Measurements from ENCODE around the gene AQP2. TPM values are rescaled to one million over a fixed set of nuclear protein-coding genes. Genes with fewer than 3 reads are reported as not detected.

Gene AQP2
- total and polyA plus RNA-seq, 2 of the 13 experiments (the other 11 are each of a cell fraction or from before 2014, with no cell fraction given), result not detected

DNA sequence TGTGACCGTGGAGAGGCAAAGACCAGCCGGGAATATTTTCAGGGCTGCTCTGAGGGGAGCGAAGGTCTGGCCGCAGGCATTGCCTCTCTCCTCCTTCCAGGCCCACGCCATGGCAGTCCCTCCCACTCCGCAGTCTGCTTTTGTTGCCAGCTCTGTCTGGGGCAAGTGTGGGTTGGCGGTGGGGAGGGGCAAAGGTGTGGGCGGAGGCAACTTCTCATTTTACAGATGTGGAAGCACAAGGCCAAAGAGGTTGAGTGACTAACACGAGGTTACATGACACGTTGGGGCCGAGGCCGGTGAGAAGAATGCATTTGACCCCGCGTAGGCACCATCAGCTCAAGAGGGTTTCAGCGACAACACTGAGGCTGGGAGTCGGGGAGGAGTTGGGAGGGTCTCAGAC, 40.7 kb upstream of the AQP2 start:
- CTCF ChIA-PET (ENCODE audit: low intra/inter-chr PET ratio, low total read pairs), result no interaction called here
- H3K9me3 ChIP-seq (ENCODE audit: low read length), result no peaks in the 10 kb centered on the region
- peaks cover 6 to 25% of the 10 kb centered on the region in 2 experiments; a peak in 3 of 5 replicates for H3K27me3 ChIP-seq (ENCODE audit: control insufficient read depth in 1 of 2, insufficient read depth in 2 of 2, low read length in 2 of 2)
- peaks cover 9% of the 10 kb centered on the region; the same call in 1 of the 2 replicates for H3K4me1 ChIP-seq (ENCODE audit: insufficient read depth, low read length)
- H2AFZ ChIP-seq (ENCODE audit: low read length), result no peak overlapping the region
- H4K20me1 ChIP-seq (ENCODE audit: insufficient read depth, low read length), result 0 out of 2 replicates have a peak, but pooled peaks cover 2% of the 10 kb centered on the region
- H3K79me2 ChIP-seq (ENCODE audit: insufficient read depth, low read length), result no peaks in the 10 kb centered on the region
- H3K4me3 ChIP-seq (replicated peaks in 1 of 3; ENCODE audit: insufficient read depth in 1 of 3, low read depth in 2 of 3, low read length in 3 of 3), result no peak overlapping the region
- intact Hi-C loops (cut with micrococcal nuclease; ENCODE audit: unreplicated experiment) (no loop called here), in situ Hi-C loops (cut with HindIII; ENCODE audit: extremely low pct_ligation_motif_present, low pct_unique_long_range_greater_than_20kb) (no loop called here)
- no peak overlapping the region for H3K27ac ChIP-seq (ENCODE audit: extremely low read length, insufficient read depth, low read length)
- H3K36me3 ChIP-seq (replicated peaks in 1 of 2; ENCODE audit: control insufficient read depth in 1 of 2, insufficient read depth in 2 of 2, low read length in 2 of 2), result no peaks in the 10 kb centered on the region
- BruUV-seq (replicated peaks), result no TSS peak
- H3K4me2 ChIP-seq (ENCODE audit: low read depth, low read length), result no peak overlapping the region; the same call in 1 of the 2 replicates
- TF ChIP-seq SAP130 (CRISPR knock-in tag; IDR thresholded peaks at IDR 0.05; ENCODE audit: low read depth) (0 out of 2 replicates have a peak, but pooled peaks have one; percentile 20), RFXAP (CRISPR knock-in tag; IDR thresholded peaks at IDR 0.05; ENCODE audit: borderline replicate concordance) (no peak), HCFC1 (IDR thresholded peaks at IDR 0.05; ENCODE audit: low read depth, low read length) (no peak), FOSL2 (CRISPR knock-in tag; IDR thresholded peaks at IDR 0.05) (peak; percentile 22; the same call in 1 of the 2 replicates), SIX4 (CRISPR knock-in tag; IDR thresholded peaks at IDR 0.05) (0 out of 2 replicates have a peak, but pooled peaks have one; percentile 33), MAFG (CRISPR knock-in tag; IDR thresholded peaks at IDR 0.05) (no peak), ZNF569 (CRISPR knock-in tag; IDR thresholded peaks at IDR 0.05; ENCODE audit: borderline replicate concordance) (no peak), ZNF552 (CRISPR knock-in tag; IDR thresholded peaks at IDR 0.05; ENCODE audit: borderline replicate concordance) (no peak), ZNF260 (CRISPR knock-in tag; IDR thresholded peaks at IDR 0.05; ENCODE audit: borderline replicate concordance, low read depth) (no peak), ZNF558 (CRISPR knock-in tag; IDR thresholded peaks at IDR 0.05; ENCODE audit: borderline replicate concordance) (no peak), BRCA1 (CRISPR knock-in tag; IDR thresholded peaks at IDR 0.05) (no peak)
- TF ChIP-seq, protein P1, sequence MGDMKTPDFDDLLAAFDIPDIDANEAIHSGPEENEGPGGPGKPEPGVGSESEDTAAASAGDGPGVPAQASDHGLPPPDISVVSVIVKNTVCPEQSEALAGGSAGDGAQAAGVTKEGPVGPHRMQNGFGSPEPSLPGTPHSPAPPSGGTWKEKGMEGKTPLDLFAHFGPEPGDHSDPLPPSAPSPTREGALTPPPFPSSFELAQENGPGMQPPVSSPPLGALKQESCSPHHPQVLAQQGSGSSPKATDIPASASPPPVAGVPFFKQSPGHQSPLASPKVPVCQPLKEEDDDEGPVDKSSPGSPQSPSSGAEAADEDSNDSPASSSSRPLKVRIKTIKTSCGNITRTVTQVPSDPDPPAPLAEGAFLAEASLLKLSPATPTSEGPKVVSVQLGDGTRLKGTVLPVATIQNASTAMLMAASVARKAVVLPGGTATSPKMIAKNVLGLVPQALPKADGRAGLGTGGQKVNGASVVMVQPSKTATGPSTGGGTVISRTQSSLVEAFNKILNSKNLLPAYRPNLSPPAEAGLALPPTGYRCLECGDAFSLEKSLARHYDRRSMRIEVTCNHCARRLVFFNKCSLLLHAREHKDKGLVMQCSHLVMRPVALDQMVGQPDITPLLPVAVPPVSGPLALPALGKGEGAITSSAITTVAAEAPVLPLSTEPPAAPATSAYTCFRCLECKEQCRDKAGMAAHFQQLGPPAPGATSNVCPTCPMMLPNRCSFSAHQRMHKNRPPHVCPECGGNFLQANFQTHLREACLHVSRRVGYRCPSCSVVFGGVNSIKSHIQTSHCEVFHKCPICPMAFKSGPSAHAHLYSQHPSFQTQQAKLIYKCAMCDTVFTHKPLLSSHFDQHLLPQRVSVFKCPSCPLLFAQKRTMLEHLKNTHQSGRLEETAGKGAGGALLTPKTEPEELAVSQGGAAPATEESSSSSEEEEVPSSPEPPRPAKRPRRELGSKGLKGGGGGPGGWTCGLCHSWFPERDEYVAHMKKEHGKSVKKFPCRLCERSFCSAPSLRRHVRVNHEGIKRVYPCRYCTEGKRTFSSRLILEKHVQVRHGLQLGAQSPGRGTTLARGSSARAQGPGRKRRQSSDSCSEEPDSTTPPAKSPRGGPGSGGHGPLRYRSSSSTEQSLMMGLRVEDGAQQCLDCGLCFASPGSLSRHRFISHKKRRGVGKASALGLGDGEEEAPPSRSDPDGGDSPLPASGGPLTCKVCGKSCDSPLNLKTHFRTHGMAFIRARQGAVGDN (CRISPR knock-in tag; IDR thresholded peaks at IDR 0.05), result peak; percentile 21; the same call in 1 of the 2 replicates
- ATAC-seq, result peak; percentile 56
- POLR2A ChIA-PET, result no interaction called here
- FAIRE-seq, result no peak
- WGBS (ENCODE audit: low lambda C conversion rate), result 32% methylated on average over 16 of the region's 16 CpGs
- peak; percentile 35 for DNase-seq (ENCODE audit: low spot score)
- no peak overlapping the region for H3K9ac ChIP-seq (ENCODE audit: insufficient read depth, low read depth, low read length)

Measured in HepG2 (cell line).